ENCODE measurements around the gene NDUFB10.
A peak's percentile ranks its signal among the peaks of the same experiment; 100 is the strongest.

Gene NDUFB10

DNA sequence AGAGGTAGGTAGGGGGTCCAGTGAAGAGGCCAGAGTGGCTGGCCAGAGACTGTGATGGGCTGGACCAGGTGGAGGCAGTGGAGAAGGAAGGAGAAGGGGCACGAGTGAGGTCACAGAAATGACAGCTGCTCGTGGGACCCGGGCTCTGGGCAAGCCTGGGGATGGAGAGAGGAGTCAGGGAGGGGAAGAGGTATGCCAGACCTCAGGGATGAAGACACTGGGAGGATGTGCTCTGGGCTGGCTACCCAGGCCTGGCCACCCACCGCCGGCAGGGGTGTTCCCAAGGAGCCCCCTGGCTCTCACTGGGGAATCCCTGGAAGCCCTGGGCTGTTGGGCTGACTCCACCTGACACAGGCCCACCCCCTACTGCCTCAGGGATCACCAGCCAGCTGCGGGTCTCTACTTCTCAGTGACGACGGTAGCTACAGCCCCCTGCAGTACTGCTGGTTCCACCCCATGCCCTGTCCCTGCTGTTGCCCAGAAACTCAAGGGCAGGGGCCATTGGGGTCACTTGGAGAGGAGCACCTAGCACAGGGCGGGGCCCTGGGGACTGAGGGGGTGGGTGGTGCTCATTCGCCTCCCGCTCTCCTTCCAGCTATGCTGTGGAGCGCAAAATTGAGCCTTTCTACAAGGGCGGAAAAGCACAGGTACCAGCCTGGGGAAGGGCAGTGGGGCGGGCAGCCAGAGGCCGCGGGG, 14.3 kb downstream of the NDUFB10 start:
- DNase-seq, result no peak

DNA sequence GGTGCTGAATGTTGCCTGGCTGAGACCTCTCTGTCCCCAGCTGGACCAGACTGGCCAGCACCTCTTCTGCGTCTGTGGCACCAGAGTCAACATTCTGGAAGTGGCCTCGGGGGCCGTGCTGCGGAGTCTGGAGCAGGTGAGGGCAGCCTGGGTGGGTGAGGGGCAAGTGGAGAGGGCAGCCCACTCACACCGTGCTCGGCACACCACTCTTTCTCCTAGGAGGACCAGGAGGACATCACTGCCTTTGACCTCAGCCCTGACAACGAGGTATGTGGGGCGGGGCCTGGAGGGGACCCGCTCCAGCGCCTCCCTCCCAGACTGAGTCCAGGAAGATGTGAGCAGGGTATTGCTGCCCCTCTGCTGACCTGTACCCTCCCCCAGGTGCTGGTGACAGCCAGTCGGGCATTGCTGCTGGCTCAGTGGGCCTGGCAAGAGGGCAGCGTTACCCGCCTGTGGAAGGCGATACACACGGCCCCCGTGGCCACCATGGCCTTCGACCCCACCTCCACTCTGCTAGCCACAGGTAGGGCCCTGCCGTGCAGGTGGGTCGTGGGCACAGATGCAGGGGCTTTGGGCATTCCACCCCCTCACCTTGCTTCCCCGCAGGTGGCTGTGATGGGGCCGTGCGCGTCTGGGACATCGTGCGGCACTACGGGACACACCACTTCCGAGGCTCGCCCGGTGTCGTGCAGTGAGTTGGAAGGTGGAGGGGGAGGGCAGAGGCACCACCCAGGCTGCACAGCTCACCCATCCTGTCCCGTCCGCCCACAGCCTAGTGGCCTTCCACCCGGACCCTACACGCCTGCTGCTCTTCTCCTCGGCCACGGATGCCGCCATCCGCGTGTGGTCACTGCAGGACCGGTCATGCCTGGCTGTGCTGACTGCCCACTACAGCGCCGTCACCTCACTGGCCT, 15.1 kb downstream of the NDUFB10 start:
- no peak for DNase-seq

DNA sequence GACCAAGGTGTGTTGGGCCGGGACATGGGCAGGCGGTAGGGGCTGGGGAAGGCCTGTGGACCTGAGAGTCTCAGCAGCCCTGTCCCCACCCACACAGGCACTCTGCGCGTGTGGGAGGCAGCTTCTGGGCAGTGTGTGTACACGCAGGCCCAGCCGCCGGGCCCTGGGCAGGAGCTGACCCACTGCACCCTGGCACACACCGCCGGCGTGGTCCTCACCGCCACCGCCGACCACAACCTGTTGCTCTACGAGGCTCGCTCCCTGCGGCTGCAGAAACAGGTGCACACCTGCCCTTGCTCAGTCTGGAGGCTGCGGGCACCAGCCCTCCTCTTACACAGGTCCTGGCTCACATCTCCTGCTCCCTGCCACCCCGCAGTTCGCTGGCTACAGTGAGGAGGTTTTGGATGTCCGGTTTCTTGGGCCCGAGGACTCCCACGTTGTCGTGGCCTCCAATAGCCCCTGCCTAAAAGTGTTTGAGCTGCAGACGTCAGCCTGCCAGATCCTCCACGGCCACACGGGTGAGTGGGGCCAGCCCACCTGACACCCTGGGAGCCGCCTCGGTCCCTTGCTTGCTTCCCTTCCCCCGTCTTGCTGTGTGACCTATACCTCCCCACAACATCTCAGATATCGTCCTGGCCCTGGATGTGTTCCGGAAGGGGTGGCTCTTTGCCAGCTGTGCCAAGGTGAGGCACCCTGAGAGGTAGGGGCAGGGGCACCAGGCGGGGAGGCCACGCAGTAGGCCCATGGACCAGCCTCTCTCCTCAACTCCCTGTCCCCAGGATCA, 16.3 kb downstream of the NDUFB10 start:
- DNase-seq, result no peak

DNA sequence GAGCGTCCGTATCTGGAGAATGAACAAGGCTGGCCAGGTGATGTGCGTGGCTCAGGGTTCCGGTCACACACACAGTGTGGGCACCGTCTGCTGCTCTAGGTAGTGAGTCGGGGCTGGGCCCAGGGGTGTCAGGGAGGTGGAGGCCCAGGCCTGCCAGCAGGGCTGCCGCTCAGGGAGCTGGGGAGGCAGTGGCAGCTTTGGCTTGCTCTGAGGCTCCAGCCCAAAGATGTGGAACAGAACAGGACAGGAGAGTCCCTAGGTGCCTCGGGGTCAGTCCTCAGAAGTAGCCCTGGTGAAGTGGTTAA, 16.8 kb downstream of the NDUFB10 start:
- DNase-seq, result no peak

- DNase-seq, result no peak
Measured at GRCh38 chr16:1976951-1977874, 17.9 kb downstream of the NDUFB10 start.

GRCh38 chr16:1977875-1978268, 18.5 kb downstream of the NDUFB10 start:
- no peak for DNase-seq

DNA sequence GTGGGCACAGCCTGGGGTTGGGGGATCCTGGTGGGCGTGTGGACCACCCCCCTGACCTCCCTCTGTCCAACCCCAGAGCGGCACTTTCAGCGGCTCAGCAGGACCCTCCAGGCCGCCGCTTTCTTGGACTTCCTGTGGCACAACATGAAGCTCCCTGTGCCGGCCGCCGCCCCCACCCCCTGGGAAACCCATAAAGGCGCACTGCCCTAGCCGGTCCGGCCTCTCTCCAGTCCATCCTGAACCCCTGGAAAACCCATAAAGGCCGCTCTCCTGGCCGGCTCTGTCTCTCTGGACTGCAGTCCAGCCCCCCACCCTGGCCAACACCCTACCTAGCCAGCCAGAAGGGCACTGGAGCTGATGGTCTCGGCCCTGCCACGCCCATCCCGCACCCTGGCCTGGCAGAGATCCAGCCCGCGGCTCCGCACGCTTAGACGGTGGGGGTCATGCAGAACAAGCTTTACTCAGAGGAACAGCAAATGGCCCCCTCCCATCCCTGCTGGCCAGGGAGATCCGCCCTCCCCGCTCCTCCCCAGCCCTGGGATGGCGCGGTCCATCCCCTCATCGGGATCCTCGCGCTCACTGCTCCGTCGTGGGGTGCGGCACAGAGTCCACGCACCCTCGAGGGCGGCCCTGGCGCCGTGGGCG, 19.3 kb downstream of the NDUFB10 start:
- DNase-seq, result no peak

DNA sequence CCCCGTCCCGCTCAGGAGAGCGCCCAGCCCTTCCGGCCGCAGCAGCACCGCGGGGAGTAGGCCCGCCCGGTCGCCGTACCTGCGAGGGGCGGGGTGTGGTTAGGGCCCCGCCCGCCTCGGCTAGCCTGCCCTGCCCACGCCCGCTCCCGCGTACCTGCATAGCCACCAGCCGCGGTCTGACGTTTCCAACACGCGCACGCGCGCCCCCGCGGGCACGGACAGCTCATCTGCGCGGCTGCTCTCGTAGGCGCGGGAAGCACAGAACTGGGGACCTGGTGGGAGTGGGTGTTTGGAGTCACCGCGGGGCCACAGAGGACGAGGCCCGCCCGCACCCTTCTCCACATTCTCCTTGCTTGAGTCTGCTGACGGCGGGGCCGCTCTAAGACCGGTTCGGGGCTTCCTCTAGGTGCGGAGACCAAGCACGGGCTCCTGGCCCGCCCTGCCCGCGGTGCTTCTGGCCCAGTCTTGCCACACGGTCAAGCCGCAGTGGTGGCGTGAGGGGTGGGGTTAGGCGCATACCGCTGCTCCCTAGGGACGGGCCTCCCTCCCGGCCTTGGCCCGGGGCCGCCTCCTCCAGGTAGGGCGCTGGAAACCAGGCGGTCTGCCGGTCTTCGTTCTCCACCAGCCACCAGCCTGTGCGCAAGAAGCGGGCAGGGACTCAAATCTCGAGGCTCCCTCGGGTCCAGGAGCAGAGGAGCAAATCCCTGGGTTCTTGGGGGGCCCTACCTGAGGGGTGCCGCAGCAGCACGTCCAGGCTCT, 20.1 kb downstream of the NDUFB10 start:
- no peak for DNase-seq

GRCh38 chr16:1980030-1980769, 20.9 kb downstream of the NDUFB10 start:
- DNase-seq, result no peak

GRCh38 chr16:1980770-1981087, 21.4 kb downstream of the NDUFB10 start:
- DNase-seq, result no peak

GRCh38 chr16:1981398-1981836, 22.1 kb downstream of the NDUFB10 start, which contains the start of gene NOXO1:
Gene NOXO1 (minus strand): TSS chr16:1981469. CDS start chr16:1981179, 290 bp downstream.
- DNase-seq, result peak; percentile 8

- DNase-seq, result no peak
Measured at GRCh38 chr16:1982013-1982433, 22.7 kb downstream of the NDUFB10 start.

- DNase-seq, result no peak
Measured at GRCh38 chr16:1982991-1983543, 23.7 kb downstream of the NDUFB10 start.

GRCh38 chr16:1983544-1984346, 24.4 kb downstream of the NDUFB10 start, which contains the start of gene GFER:
Gene GFER (plus strand): TSS chr16:1984193. CDS start chr16:1984219, 26 bp downstream.
- peak; percentile 96 for DNase-seq

- DNase-seq, result no peak
Measured at GRCh38 chr16:1984347-1985225, 25.2 kb downstream of the NDUFB10 start.

GRCh38 chr16:1985466-1986150, 26.3 kb downstream of the NDUFB10 start:
- no peak for DNase-seq

- DNase-seq, result no peak
Measured at GRCh38 chr16:1987198-1987597, 27.9 kb downstream of the NDUFB10 start.
